Stimulated activated CD8-positive, alpha-beta memory T cell treated with anti-CD3 and anti-CD28 coated beads, Interleukin-15, amount 100 ng/mL, for 48 hours (primary cell): Measurements from ENCODE around the gene ARHGAP9.

Experiments
- DNase-seq, 2 donors: peaks; one replicate each; pipeline ENCODE4 v3.0.0-alpha.2; 2020; ENCODE audit warnings: low read depth in 2 of 2

The ARHGAP9 gene

GRCh38 chr12:57472391-57472790 is 7.3 kb downstream of the ARHGAP9 start:
- no peak for DNase-seq

- no peak for DNase-seq
Measured at GRCh38 chr12:57471661-57472060, 8.0 kb downstream of the ARHGAP9 start.

GRCh38 chr12:57470970-57471656 is 8.6 kb downstream of the ARHGAP9 start:
- no peak for DNase-seq

GRCh38 chr12:57470286-57470969 is 9.2 kb downstream of the ARHGAP9 start:
- no peak for DNase-seq

GRCh38 chr12:57469296-57470164 is 10.1 kb downstream of the ARHGAP9 start:
- no peak for DNase-seq

- no peak for DNase-seq
Measured at GRCh38 chr12:57467915-57468314, 11.8 kb downstream of the ARHGAP9 start.

- DNase-seq = no peak
Measured at GRCh38 chr12:57467212-57467874, 12.3 kb downstream of the ARHGAP9 start.

GRCh38 chr12:57465747-57466505 is 13.7 kb downstream of the ARHGAP9 start:
- no peak for DNase-seq

GRCh38 chr12:57465030-57465746 is 14.5 kb downstream of the ARHGAP9 start:
- DNase-seq = no peak

GRCh38 chr12:57464569-57464968 is 15.1 kb downstream of the ARHGAP9 start:
- no peak for DNase-seq

GRCh38 chr12:57462912-57463253 is 16.8 kb downstream of the ARHGAP9 start:
- no peak for DNase-seq

- peak; percentile 75 to 83 for DNase-seq
Measured at GRCh38 chr12:57462251-57462911, 17.3 kb downstream of the ARHGAP9 start.

GRCh38 chr12:57461917-57462250 is 17.8 kb downstream of the ARHGAP9 start:
- no peak for DNase-seq

GRCh38 chr12:57461276-57461916 is 18.3 kb downstream of the ARHGAP9 start:
- no peak for DNase-seq

GRCh38 chr12:57460841-57461275 is 18.8 kb downstream of the ARHGAP9 start:
- no peak for DNase-seq

GRCh38 chr12:57460468-57460784 is 19.2 kb downstream of the ARHGAP9 start:
- DNase-seq = no peak

- DNase-seq = no peak
Measured at GRCh38 chr12:57459750-57460467, 19.8 kb downstream of the ARHGAP9 start, which contains the start of gene GLI1. TSS of gene GLI1 (plus strand) at chr12:57459785. CDS start at chr12:57463692, 3,907 bp downstream.

GRCh38 chr12:57459055-57459749 is 20.5 kb downstream of the ARHGAP9 start:
- DNase-seq = peak; percentile 89 to 92
